ENCODE measurements around the gene NOVA2.

NOVA2 gene

DNA sequence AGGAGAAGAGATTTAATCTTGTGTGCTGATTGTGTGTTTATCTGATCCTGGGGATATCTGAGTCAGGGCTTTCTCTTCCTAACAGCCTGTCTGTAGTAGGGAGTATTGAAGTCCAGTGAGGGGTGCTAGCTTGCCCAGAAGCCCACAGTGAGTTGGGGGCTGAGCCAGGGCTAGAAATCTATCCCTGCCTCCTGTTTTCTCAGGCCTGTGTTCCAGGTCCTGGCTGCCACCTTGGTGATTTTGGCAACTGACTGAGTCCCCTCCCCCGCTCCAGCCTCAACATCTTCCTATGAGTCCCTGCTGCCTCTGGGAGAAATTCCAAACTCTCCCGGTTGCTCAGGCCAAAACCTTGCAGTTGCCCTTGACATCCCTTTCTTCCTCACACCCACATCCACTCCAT, 7.7 kb upstream of the NOVA2 start:
- no peaks in the 10 kb centered on the region for H3K4me1 Mint-ChIP-seq (ENCODE audit: low read depth)
- H3K27ac Mint-ChIP-seq, result no peak overlapping the region
- H3K27me3 Mint-ChIP-seq, result peaks cover 10% of the 10 kb centered on the region
- no peaks in the 10 kb centered on the region for H3K36me3 Mint-ChIP-seq
- no peaks in the 10 kb centered on the region for H3K9me3 Mint-ChIP-seq (ENCODE audit: low read depth)
- H3K4me3 Mint-ChIP-seq, result no peak overlapping the region

- Mint-ChIP-seq H3K4me3 (no peak overlapping the region), H3K9me3 (ENCODE audit: low read depth) (no peaks in the 10 kb centered on the region), H3K4me1 (ENCODE audit: low read depth) (peaks cover 6% of the 10 kb centered on the region), H3K27ac (no peak overlapping the region), H3K36me3 (no peaks in the 10 kb centered on the region), H3K27me3 (peaks cover 28% of the 10 kb centered on the region)
Measured at GRCh38 chr19:45978156-45978555, 4.5 kb upstream of the NOVA2 start.

GRCh38 chr19:45976178-45976577, 2.5 kb upstream of the NOVA2 start:
- peaks cover 36% of the 10 kb centered on the region for H3K27me3 Mint-ChIP-seq
- H3K36me3 Mint-ChIP-seq, result no peaks in the 10 kb centered on the region
- no peaks in the 10 kb centered on the region for H3K9me3 Mint-ChIP-seq (ENCODE audit: low read depth)
- H3K27ac Mint-ChIP-seq, result no peak overlapping the region
- H3K4me1 Mint-ChIP-seq (ENCODE audit: low read depth), result peaks cover 20% of the 10 kb centered on the region
- H3K4me3 Mint-ChIP-seq, result no peak overlapping the region

GRCh38 chr19:45975306-45976070, 1.8 kb upstream of the NOVA2 start:
- no peaks in the 10 kb centered on the region for H3K9me3 Mint-ChIP-seq (ENCODE audit: low read depth)
- peaks cover 22% of the 10 kb centered on the region for H3K4me1 Mint-ChIP-seq (ENCODE audit: low read depth)
- H3K27ac Mint-ChIP-seq, result no peak overlapping the region
- no peaks in the 10 kb centered on the region for H3K36me3 Mint-ChIP-seq
- H3K27me3 Mint-ChIP-seq, result peaks cover 39% of the 10 kb centered on the region
- no peak overlapping the region for H3K4me3 Mint-ChIP-seq

- no peak overlapping the region for H3K27ac Mint-ChIP-seq
- peaks cover 52% of the 10 kb centered on the region for H3K27me3 Mint-ChIP-seq
- no peaks in the 10 kb centered on the region for H3K36me3 Mint-ChIP-seq
- no peaks in the 10 kb centered on the region for H3K9me3 Mint-ChIP-seq (ENCODE audit: low read depth)
- peaks cover 22% of the 10 kb centered on the region for H3K4me1 Mint-ChIP-seq (ENCODE audit: low read depth)
- peak overlapping the region; percentile 25 for H3K4me3 Mint-ChIP-seq
Measured at GRCh38 chr19:45972947-45973540, 621 bp downstream of the NOVA2 start.

DNA sequence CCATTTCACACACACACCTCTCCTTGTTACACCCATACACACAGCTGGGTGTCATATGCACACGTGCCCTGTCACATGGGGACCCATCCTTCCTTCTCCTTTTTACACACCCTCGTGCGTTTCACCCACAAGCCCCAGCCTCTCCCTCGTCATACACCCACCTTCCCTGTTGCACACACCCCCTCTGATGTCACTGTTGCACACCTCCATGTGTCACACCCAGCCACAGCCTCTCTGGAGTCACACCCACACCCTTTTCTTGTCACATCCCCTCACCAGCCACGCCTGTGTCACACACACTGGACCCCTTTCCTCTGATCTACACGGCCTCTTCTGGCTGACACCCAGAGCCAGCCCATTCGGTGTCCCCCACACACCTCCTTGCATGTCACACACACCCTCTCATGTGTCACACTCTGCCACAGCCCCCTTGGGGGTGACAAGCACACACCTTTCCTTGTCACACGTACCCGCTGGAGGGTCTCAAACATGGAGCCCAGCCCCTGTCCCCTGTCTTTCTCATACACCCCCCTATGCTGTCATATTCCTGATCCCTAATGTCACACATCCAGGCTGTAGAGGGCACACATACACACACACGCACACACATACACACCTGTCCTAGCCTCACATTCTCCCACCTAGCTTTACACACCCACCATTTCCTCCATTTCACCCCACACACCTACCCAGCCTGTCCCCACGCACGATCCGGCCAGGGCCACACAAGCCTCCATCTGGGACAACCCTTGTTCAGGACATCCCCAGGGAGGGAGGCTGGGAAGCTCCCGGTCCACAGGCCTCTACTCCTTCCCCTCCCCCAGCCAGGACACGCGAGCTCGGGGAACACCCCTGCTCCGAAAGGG, 1.4 kb downstream of the NOVA2 start:
- Mint-ChIP-seq H3K27ac (no peak overlapping the region), H3K27me3 (peaks cover 51% of the 10 kb centered on the region), H3K36me3 (no peaks in the 10 kb centered on the region), H3K4me1 (ENCODE audit: low read depth) (peaks cover 22% of the 10 kb centered on the region), H3K9me3 (ENCODE audit: low read depth) (no peaks in the 10 kb centered on the region), H3K4me3 (peak overlapping the region; percentile 25)

- Mint-ChIP-seq H3K4me3 (peak overlapping the region; percentile 43), H3K9me3 (ENCODE audit: low read depth) (no peaks in the 10 kb centered on the region), H3K27ac (no peak overlapping the region), H3K27me3 (peaks cover 49% of the 10 kb centered on the region), H3K4me1 (ENCODE audit: low read depth) (peaks cover 22% of the 10 kb centered on the region), H3K36me3 (no peaks in the 10 kb centered on the region)
Measured at GRCh38 chr19:45971260-45971902, 2.3 kb downstream of the NOVA2 start.

- no peaks in the 10 kb centered on the region for H3K9me3 Mint-ChIP-seq (ENCODE audit: low read depth)
- H3K27me3 Mint-ChIP-seq, result peaks cover 38% of the 10 kb centered on the region
- no peak overlapping the region for H3K4me3 Mint-ChIP-seq
- H3K36me3 Mint-ChIP-seq, result no peaks in the 10 kb centered on the region
- peaks cover 19% of the 10 kb centered on the region for H3K4me1 Mint-ChIP-seq (ENCODE audit: low read depth)
- no peak overlapping the region for H3K27ac Mint-ChIP-seq
Measured at GRCh38 chr19:45969676-45970075, 4.0 kb downstream of the NOVA2 start.

GRCh38 chr19:45968626-45969025, 5.0 kb downstream of the NOVA2 start:
- Mint-ChIP-seq H3K4me1 (ENCODE audit: low read depth) (peaks cover 16% of the 10 kb centered on the region), H3K9me3 (ENCODE audit: low read depth) (no peaks in the 10 kb centered on the region), H3K36me3 (no peaks in the 10 kb centered on the region), H3K4me3 (no peak overlapping the region), H3K27ac (no peak overlapping the region), H3K27me3 (peaks cover 37% of the 10 kb centered on the region)

GRCh38 chr19:45967246-45967645, 6.4 kb downstream of the NOVA2 start:
- no peaks in the 10 kb centered on the region for H3K36me3 Mint-ChIP-seq
- H3K27me3 Mint-ChIP-seq, result peaks cover 34% of the 10 kb centered on the region
- no peaks in the 10 kb centered on the region for H3K9me3 Mint-ChIP-seq (ENCODE audit: low read depth)
- no peak overlapping the region for H3K27ac Mint-ChIP-seq
- H3K4me3 Mint-ChIP-seq, result no peak overlapping the region
- peaks cover 11% of the 10 kb centered on the region for H3K4me1 Mint-ChIP-seq (ENCODE audit: low read depth)

DNA sequence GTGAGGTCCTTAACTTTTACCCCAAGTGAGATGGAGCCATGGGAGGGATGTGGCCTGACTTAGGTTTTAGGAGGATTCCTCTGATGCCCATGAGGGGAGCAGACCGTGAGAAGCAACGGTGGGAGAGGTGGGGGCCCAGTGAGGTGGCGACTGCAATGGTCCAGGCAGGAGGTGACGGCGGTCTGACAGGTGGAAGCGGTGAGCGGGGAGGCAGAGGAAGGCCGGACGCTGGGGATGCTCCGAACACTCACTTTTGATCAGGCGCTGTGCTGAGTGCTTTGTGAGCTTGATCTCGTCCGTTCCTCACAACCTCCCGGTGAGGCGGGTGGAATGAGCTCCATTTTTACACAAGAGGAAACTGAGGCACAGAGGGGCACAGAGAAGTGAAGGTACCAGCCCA, 11.6 kb downstream of the NOVA2 start:
- H3K36me3 Mint-ChIP-seq, result no peaks in the 10 kb centered on the region
- H3K9me3 Mint-ChIP-seq (ENCODE audit: low read depth), result no peaks in the 10 kb centered on the region
- H3K4me1 Mint-ChIP-seq (ENCODE audit: low read depth), result no peaks in the 10 kb centered on the region
- no peak overlapping the region for H3K27ac Mint-ChIP-seq
- H3K27me3 Mint-ChIP-seq, result peaks cover 34% of the 10 kb centered on the region
- no peak overlapping the region for H3K4me3 Mint-ChIP-seq

- Mint-ChIP-seq H3K27me3 (peaks cover 36% of the 10 kb centered on the region), H3K4me3 (no peak overlapping the region)
Measured at GRCh38 chr19:45960595-45961235, 12.9 kb downstream of the NOVA2 start.

DNA sequence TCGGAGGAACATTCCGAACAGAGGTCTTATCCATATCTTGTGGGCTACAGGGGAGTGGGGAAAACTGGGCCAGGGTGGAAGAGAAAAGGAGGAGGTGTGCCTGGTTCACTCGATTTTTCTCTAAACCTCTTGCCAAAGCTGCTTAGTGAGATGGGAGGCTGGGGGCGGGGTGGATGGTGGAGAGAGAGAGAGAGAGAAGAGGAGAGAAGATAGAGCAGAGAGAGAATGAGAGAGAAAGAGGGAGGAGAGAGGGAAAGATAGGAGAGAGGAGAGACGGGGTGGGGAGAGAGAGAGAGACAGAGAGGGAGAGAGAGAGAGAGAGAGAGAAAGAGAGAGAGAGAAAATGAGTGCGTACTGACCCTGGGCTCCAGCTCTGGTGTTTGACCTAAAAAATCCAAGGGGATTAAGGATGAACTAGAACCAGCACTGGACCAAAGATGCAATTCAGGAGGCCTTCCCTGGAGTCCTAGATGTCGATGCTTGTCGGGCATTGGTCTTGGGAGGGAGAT, 14.1 kb downstream of the NOVA2 start:
- no peak overlapping the region for H3K27ac Mint-ChIP-seq
- H3K4me1 Mint-ChIP-seq (ENCODE audit: low read depth), result peaks cover 2% of the 10 kb centered on the region
- H3K27me3 Mint-ChIP-seq, result peaks cover 41% of the 10 kb centered on the region
- H3K4me3 Mint-ChIP-seq, result no peak overlapping the region
- no peaks in the 10 kb centered on the region for H3K36me3 Mint-ChIP-seq
- no peaks in the 10 kb centered on the region for H3K9me3 Mint-ChIP-seq (ENCODE audit: low read depth)

More at GRCh38 chr19:45960595-45961235, 12.9 kb downstream of the NOVA2 start:
- no peaks in the 10 kb centered on the region for H3K9me3 Mint-ChIP-seq (ENCODE audit: low read depth)
- no peaks in the 10 kb centered on the region for H3K36me3 Mint-ChIP-seq
- no peaks in the 10 kb centered on the region for H3K4me1 Mint-ChIP-seq (ENCODE audit: low read depth)
- no peak overlapping the region for H3K27ac Mint-ChIP-seq

GRCh38 chr19:45958769-45959516, 14.7 kb downstream of the NOVA2 start:
- peaks cover 2% of the 10 kb centered on the region for H3K4me1 Mint-ChIP-seq (ENCODE audit: low read depth)
- H3K36me3 Mint-ChIP-seq, result no peaks in the 10 kb centered on the region
- no peak overlapping the region for H3K4me3 Mint-ChIP-seq
- no peaks in the 10 kb centered on the region for H3K9me3 Mint-ChIP-seq (ENCODE audit: low read depth)
- H3K27ac Mint-ChIP-seq, result no peak overlapping the region
- H3K27me3 Mint-ChIP-seq, result peaks cover 40% of the 10 kb centered on the region

All from activated naive CD8-positive, alpha-beta T cell (primary cell).